GM23338 (cell line): ENCODE data around the gene PRR33.

Experiments
- CREB1 ChIP-seq: fragments of 250-450 bp; sonication (Bioruptor Pico); IDR thresholded peaks from 2 replicates; pipeline ENCODE4 v1.5.0; 2020; ENCODE audit warnings: low read depth, mild to moderate bottlenecking, moderate library complexity
- EZH2 ChIP-seq: fragments of 200-600 bp; sonication (generic); IDR thresholded peaks from one replicate; pipeline ENCODE4 v1.8.0; 2017; ENCODE audit warnings: antibody characterized with exemption, mild to moderate bottlenecking, low read depth; ENCODE audit not compliant: unreplicated experiment
- EZH2phosphoT487 ChIP-seq: fragments of 200-600 bp; sonication (generic); IDR thresholded peaks from one replicate; pipeline ENCODE4 v1.8.1; 2018; ENCODE audit warnings: antibody characterized with exemption; ENCODE audit not compliant: unreplicated experiment
- JUNB ChIP-seq: IDR thresholded peaks from one replicate; pipeline ENCODE4 v1.6.1; 2016; ENCODE audit warnings: antibody characterized with exemption; ENCODE audit not compliant: unreplicated experiment
- NANOG ChIP-seq: IDR thresholded peaks from 2 replicates; pipeline ENCODE4 v1.6.1; 2016; ENCODE audit warnings: antibody characterized with exemption, borderline replicate concordance
- POLR2AphosphoS5 ChIP-seq: IDR thresholded peaks from 2 replicates; pipeline ENCODE4 v1.6.1; 2016; ENCODE audit warnings: antibody characterized with exemption, low read depth
- STAT1 ChIP-seq: IDR thresholded peaks from one replicate; pipeline ENCODE4 v1.6.1; 2016; ENCODE audit warnings: antibody characterized with exemption; ENCODE audit not compliant: unreplicated experiment
- TF ChIP-seq, protein P1 (sequence below), 2 experiments: fragments of 200-600 bp in 1 of 2; sonication (generic) in 1 of 2; conservative IDR thresholded peaks; 2 replicates each; pipeline versions ENCODE4 v1.5.1 to v1.6.1; 2016 to 2017; ENCODE audit warnings: antibody characterized with exemption in 2 of 2, low read depth in 2 of 2, mild to moderate bottlenecking in 2 of 2, moderate library complexity in 1 of 2
- TF ChIP-seq, protein P2 (sequence below): IDR thresholded peaks from one replicate; pipeline ENCODE4 v1.6.1; 2018; ENCODE audit warnings: antibody characterized with exemption; ENCODE audit not compliant: unreplicated experiment

DNA sequence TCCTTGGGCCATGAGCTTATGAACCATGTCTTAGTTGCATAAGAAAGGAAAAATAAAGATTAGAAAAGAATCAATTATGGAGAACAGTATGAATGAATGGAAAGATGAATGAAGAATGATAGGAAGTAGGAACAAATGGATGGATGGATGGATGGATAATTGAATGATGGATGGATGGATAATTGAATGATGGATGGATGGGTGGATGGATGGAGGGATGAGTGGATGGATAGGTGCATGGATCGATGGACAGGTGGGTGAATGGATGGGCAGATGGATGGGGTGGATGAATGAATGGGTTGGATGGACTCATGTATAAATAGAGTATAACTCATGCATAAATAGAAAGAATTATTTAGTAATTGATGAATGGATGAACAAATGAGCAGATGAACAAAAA, 31.6 kb downstream of the PRR33 start:
- TF ChIP-seq, protein P1, sequence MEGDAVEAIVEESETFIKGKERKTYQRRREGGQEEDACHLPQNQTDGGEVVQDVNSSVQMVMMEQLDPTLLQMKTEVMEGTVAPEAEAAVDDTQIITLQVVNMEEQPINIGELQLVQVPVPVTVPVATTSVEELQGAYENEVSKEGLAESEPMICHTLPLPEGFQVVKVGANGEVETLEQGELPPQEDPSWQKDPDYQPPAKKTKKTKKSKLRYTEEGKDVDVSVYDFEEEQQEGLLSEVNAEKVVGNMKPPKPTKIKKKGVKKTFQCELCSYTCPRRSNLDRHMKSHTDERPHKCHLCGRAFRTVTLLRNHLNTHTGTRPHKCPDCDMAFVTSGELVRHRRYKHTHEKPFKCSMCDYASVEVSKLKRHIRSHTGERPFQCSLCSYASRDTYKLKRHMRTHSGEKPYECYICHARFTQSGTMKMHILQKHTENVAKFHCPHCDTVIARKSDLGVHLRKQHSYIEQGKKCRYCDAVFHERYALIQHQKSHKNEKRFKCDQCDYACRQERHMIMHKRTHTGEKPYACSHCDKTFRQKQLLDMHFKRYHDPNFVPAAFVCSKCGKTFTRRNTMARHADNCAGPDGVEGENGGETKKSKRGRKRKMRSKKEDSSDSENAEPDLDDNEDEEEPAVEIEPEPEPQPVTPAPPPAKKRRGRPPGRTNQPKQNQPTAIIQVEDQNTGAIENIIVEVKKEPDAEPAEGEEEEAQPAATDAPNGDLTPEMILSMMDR (conservative IDR thresholded peaks at IDR 0.05; ENCODE audit: low read depth in 2 of 2): no peak
- TF ChIP-seq EZH2 (no peak), EZH2phosphoT487 (no peak), STAT1 (no peak), POLR2AphosphoS5 (no peak), CREB1 (CRISPR knock-in tag) (no peak), JUNB (no peak), NANOG (no peak)
- TF ChIP-seq, protein P2, sequence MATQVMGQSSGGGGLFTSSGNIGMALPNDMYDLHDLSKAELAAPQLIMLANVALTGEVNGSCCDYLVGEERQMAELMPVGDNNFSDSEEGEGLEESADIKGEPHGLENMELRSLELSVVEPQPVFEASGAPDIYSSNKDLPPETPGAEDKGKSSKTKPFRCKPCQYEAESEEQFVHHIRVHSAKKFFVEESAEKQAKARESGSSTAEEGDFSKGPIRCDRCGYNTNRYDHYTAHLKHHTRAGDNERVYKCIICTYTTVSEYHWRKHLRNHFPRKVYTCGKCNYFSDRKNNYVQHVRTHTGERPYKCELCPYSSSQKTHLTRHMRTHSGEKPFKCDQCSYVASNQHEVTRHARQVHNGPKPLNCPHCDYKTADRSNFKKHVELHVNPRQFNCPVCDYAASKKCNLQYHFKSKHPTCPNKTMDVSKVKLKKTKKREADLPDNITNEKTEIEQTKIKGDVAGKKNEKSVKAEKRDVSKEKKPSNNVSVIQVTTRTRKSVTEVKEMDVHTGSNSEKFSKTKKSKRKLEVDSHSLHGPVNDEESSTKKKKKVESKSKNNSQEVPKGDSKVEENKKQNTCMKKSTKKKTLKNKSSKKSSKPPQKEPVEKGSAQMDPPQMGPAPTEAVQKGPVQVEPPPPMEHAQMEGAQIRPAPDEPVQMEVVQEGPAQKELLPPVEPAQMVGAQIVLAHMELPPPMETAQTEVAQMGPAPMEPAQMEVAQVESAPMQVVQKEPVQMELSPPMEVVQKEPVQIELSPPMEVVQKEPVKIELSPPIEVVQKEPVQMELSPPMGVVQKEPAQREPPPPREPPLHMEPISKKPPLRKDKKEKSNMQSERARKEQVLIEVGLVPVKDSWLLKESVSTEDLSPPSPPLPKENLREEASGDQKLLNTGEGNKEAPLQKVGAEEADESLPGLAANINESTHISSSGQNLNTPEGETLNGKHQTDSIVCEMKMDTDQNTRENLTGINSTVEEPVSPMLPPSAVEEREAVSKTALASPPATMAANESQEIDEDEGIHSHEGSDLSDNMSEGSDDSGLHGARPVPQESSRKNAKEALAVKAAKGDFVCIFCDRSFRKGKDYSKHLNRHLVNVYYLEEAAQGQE: no peak
